Measurements from ENCODE around the gene MYO16.
"Not testable (repeated sequence)": the region's sequence is repeated elsewhere in the genome, so short reads cannot be mapped to it uniquely, and the experiment has no call there.

The MYO16 gene

DNA sequence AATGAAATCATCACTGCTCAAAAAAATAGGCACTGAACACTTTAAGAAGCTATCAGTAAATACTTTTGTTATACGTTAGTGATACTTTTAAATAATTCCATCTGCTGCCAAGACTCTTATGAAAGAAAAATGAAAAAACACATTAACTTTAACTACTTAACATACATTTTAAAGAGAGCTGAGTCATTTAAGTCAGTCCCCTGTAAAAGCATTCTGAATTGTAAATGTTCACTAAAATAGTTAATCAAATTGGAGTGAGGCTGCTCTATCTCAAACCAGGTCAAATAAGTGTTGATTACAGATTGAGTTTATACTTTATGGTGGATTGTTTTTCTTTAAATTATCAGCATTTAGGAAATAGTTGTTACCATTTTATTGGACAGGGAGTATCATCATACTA lies 274.2 kb downstream of the MYO16 start:
- DNase-seq = no peak

DNA sequence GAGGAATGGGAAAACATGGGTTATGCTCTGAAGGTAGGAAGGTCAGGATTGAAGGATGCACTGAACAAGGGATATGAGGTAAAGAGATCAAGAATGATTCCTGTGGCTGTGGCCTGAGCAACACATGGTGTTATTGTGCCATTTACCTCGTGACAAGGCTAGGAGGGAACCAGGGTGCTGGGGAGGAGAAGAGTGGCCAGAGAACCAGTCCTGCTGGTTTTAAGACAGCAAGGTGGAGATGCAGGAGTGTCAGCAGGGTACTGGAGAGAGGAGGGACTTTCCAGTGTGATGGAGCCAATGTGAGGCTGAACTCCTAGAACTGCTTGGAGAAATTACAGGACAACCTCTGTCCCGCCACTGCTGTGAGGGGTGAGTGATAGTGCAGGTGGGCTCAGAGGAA lies 282.4 kb downstream of the MYO16 start:
- no peak for DNase-seq

DNA sequence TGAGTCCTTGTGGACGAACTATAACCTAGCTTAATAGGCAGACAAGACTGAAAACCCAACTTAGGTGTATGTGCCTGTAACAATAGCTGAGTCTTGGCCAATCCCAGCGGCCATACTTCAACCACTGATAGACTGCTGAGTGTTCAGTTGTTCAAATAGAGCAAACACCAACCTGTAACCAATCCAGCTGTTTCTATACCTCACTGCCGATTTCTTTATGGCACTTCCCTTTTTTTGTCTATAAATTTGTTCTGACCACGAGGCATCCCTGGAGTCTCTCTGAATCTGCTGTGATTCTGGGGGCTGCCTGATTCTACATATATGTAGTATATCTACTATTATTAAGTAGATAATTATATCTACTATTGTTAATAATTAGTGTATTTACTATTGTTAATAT lies 284.3 kb downstream of the MYO16 start:
- not testable (repeated sequence) for DNase-seq

DNA sequence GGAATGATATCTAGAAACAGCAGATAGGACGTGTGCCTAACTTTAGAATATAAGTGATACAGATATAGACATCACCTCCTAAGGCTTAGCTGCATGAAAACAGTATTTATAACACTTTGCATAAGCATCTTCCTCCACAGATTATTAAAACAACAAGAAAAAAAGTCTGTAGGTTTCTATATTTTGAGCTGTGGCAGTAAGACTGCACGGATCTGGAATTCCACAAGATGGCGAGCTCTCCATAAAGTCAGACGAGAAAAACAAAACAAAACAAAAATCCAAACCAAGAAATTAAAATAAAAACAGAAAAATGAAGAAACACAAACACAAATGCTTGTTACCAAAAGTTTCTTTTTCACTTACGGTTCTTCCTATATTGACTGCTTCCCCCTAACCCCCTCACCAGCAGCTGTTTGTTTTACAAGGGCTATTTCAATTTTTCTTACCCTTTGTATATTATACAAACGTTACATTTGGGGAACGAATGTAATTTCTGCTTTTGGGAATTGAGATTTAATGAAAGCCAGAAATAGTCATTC lies 285.8 kb downstream of the MYO16 start:
- no peak for DNase-seq

DNA sequence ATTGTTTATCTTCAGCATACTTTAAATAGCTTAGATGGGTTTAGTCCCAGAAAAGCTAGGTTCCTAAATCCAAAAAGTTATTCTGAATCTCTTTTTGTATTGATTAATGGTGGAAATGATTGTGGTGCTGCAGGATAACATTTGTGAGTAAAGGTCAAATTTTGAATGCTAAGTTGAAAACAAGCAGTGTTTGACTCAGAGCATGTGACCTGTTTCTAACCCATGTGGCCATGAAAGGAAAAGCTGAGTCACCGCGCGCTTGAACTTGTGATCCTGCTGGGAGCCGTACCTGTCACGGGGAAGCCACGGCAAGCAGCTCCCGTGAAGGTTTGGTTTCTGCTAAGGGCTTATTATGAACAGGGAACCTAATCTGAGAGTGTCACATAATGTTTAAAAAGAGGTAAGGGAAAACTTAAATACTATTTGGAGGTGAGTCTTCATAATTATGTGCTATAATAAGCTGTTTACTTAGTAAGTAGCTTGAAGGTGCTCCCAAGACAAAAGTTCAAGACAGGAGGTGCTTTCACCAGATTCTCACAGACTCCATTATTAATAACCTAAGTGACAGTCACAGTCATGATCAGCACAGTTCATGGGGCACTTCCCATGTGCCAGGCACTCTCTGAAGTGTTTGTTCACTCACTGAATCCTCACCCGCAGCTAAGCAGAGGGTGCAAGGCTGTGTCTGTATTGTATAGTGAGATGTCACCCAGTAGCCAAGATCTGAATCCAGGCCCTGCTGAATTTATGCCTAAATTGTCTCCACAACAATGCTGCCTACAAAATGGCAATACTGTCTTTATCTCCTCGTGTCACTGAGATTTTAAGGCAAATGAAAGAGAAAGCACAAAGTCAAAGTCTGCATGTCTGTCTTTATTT lies 286.5 kb downstream of the MYO16 start:
- DNase-seq = peak; percentile 82 to 84

DNA sequence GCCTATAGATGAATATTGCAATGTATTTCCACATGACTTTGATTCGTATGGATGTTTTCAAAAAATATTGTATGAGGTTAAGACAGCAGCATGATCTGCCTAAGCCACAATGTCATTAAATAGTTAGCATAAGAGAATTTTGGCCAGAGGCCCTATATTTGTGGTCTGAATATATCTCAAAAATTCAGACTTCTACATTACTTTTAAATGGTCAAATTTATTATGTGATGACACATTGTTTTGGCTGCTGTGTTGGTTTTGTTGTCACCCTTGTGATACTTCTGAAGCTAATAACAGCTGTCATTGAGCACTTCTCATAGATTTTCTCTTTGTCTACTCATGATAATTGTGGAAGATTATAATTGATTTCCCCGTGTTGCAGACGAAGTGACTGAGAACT lies 288.2 kb downstream of the MYO16 start:
- DNase-seq = no peak

DNA sequence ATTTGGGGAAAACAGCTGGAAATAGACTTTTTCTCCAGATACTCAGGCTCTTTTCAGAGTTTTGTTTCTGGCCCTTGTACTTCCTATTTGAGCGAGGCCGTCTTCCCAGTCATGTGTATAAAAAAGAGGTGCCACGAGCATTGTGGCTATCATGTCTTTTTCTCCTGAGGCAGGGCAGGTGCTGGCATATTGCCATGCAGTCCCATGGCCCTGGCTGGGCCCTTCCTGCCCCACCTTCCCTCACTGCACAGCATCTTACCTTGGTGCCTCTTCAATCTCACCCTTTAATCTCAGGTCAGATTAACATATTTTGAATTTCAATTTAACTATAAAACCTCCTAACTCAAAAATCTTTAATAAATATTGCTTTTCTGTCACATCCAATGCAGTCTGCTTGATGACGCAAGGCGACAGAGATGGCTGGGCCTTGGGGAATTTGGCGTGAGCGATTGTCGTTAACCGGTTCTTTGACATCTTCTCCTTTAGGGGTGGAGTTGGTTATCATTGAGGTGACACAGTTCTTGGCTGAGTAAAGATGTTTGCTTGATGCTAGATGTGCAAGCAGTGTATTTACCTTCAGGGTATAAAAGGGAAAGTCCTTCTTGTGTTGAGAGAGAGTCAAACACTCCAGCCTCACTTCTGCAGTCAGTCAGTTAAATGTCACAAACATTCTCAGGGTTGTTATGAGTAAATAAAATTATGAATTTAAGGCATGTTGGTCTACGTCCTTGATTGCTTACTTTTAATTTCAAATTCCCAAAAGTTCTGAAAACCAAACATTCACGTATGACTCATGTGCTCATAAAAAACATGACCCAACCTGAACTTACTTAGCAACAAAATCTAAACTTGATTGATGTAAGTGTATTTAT lies 289.9 kb downstream of the MYO16 start:
- no peak for DNase-seq

DNA sequence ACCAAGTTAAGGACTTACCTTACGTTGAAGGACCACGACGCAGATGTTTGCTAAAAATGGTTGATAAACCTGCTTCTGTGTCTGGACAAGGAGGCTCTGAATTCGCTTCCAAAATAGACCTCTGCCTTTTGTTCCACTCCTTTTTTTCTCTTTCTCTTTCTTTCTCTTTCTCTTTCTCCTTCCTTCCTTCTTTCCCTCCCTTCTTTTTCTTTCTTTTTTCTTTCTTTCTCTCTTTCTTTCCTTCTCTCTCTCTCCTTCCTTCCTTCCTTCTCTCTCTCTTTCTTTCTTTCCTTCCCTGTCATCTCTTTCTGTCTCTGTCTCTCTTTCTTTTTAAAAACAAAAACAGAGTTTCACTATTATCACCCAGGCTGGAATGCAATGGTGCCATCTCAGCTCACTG lies 290.7 kb downstream of the MYO16 start:
- no peak for DNase-seq

DNA sequence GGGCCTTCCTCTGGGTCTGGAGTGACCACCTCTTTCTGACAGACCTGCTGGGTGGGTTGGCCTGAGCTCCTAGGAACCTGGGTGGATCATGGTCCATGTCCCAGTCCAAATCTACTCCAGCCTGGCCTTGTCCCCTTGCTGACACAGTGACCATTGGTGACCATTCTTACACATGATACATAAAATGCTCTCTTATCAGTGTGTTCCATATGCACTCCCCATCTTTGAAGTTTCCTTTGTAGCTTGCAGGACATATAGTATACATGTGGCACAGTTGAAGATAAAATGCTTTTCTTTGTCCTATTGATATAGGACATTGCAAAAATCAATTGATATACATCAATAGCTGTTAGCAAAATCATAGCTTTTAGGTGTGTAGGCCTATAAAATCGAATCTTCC lies 291.8 kb downstream of the MYO16 start:
- no peak for DNase-seq

DNA sequence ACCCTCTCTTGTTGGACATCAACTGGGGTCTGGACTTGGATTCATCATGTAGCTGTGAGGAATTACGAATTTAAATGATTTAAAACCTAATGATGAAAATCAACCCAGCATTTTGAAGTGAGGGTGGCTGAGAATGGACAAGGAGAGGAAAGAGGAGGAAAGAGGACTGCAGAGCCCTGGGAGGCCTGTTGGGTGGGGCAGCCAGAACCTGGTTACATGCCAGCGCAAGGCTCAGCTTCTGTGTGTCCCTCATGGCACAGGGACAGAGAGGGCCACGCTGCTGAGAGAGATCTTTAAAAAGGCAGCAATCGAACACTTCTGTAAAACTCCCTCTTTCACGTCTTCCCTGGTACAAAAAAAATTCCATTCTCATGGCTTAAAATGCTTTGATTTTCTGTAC lies 292.7 kb downstream of the MYO16 start:
- DNase-seq = no peak

DNA sequence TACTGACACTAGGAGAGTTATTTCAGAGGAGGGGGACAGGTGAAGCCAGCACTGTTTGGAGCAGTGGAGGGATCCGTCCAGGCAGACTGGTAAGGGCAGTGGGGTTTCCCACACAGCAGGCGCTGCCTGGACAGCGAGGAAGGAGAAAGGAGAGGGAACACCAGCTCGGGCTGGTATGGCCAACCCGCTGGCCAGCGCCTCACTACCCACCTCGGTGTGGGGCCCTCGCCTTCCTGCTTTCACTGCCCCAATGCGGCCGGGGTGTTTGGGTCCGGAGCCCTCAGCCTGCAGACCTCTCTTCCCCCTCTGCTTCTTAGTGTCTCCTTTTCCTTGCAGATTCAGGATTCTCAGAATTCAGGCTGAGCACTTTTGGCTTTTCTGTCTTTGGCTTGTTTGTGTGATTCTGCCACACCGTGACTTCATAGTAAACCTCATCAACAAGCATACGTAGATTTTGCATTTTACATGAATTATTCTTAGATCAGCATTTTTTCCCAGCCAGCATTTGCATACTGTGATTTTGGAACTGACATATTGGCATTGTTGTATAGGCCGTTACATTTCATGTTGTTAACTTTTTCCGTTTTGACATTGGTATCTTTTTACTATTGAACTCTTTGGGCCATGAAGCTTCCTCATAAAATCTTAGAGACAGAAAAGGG lies 294.1 kb downstream of the MYO16 start:
- no peak for DNase-seq

DNA sequence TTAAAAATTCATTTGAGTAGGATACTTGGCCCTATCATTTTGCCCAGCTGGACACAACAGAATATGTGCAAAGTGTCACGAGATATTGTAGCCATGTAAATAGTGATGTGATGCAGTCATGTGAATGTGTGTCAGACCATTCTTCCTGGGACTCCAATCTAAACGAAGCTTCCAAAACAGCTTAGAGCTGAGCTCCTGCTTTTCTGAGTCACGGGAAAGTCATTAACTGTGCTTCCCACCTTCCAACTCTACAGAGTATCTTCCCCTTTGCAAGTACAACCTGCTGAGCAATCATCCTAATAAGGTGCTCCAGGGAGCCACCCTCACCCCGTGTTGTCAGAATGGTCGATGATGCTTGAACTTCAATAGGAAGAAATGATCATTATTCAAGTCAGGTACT lies 294.7 kb downstream of the MYO16 start:
- no peak for DNase-seq

DNA sequence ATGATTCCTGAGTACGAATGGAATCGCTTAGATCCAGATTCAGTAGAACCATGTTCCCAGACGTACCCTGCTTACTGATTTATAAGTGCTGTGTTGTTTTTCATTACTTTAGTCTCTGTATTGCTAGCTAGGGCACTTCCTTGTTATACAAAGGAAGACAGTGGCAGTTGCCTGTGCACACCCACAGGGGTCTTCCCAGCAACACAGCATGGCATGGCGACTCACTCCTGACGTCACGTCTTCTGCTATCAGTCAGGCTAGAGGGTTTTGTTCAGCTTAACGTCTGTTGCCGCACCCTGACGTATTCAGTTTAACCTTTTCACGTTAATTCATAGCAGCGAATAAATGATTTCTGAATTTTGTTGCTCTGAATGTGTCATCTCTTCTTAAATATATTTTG lies 295.1 kb downstream of the MYO16 start:
- DNase-seq = no peak

DNA sequence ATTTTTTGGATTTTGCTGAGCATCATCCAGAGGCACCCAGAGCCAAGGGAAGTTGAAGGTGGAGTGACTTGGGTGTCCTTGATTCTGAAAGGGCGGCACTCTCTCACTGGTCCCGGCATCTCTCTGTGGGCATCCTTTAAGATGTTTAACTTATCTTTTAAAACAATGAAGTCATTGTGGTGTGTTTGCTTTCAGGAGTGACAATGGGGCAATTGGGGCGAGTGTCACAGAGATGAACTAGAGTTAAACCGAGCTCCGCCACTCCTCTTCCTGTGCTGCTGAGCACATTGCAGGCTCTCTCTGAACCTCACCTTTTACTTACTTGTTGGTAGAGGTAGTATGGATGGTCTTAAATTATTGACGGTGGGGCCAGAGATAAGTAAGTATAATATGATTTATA lies 295.7 kb downstream of the MYO16 start:
- no peak for DNase-seq

DNA sequence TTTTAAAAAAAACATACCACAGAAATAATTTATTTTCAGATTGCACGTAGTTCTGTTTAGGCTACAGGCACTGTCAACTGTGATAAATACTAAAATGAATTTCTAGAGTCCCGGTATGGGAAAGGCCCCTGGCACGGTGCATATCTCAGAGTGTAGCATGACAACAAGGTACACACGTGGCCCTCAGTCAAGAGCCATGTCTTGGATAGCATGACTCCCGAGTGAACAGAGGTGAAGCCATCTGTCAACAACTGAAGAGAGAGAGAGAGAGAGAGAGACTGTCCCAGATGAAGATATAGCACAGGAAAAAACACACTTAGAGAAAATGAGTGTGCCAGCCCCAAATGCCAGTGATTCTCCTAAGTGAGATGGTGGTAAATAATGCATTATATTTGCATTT lies 297.5 kb downstream of the MYO16 start:
- no peak for DNase-seq

DNA sequence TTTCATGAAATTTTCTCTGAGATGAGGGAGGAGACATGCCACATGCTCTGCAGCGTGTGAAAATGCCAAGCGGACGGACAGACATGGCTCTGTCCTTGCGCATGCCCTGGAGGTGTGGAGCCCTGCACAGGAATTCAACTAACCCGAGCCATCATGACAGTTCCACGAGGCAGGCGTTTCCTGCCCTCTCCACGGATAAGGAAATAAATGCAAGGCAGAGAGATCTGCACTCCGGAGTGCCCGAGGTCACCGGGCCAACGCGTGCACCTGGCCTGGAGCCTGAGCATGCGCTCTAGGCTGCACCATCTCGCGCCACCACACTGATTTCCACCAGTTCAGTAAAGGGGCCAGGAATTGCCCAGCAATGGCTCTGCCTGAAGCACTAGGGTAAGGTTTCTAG lies 298.2 kb downstream of the MYO16 start:
- no peak for DNase-seq

DNA sequence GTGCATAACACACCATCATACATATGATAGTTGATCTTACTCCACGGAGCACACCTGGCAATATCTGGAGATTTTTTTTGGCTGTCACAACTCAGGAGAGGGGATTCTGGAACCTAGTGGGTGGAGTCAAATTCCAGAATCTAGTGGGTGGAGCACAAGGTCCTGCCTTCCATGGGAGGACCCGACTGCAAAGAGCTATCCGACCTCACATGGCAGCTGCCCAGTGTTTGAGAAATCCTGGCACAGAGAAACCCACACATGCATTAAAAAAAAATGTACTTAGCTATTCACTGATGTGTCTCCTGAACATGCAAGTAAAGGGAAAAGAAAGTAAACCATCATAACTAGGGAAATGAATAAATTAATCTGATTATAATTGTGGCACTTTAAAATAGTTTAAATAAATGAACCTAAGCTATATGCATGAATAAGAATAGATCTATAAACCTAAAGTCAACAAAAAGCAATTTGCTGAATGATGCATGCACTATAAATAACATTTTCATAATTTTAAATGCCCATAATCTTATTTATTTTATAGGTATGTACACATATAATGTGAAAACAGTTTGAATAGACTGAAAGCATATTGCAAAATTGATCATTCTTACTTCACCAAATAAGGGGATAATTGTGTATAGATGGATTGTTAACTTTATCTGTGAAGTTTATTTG lies 300.3 kb downstream of the MYO16 start:
- DNase-seq = no peak

DNA sequence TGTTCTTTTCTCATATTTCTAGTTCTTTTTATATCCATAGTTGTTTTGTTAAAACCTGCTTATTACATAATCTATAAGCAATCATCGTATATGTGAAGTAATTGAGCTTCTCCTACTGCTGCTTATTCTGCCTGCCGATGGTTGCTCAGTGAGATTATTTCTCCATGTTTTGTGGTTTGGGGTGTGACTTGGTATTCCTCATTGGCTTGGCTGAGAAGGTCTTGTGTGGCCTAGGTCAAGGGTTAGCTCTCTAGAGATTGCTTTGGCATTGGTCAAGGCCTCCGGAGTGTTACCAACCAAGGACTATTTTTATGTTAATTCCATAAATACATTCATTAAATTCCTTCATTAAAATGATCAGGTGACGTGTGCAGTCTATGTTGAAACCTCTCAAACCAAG lies 302.8 kb downstream of the MYO16 start:
- no peak for DNase-seq

DNA sequence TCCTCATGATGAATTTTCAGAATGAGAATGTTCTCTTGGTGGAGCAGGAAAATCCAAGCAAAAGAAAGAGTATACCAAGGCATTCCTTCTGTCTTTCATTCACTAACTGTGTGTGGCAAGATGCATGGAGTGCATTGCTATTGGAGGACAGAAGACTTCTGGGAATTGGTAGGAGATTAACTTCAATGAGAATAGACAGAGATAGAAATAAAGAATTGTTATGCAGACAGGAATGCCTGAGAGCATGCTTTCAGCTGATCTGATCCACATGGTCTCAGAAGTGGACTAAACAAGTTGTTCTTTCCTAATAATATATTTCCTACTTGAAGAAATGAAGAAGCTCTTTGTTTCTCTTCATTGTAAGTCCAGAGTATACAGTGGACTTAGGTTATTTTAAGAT lies 303.6 kb downstream of the MYO16 start:
- no peak for DNase-seq

DNA sequence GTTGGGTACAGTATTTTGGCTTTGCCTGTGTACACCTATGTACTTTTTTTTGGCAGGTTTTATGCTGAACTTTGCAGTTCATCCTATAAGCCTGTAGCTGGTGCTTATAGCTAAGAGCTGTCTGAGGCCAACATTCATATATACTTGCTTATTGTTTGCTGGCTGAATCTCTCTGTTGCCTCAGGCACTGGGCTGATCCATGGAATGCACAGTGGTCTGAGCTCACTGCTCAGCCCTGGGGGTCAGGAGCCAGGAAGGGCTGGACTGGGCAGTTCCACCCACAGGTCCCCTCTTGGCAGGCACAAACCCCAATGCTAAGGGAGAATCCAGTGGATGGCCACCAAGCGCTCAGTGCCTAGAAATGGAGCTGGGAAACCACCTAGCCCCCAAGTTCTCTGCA lies 308.7 kb downstream of the MYO16 start:
- DNase-seq = no peak

DNA sequence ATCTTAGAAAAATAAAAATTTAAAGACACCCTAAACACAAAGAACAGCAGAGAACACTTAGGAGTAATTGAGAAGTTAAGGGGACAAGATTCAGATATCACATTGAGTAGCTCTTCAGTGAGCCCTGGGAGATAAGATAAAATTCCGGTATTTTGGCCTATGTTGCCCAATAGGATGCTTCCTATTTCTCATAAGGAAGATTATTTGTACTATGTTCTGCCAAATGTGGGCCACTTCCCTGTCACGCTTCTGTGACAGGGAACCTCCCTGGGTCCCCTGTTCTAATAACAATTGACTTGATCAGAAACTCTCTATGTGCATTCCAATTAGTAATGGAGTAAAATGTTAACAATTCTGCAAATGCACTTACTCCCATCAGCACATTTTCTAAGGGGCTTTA lies 310.7 kb downstream of the MYO16 start:
- no peak for DNase-seq

DNA sequence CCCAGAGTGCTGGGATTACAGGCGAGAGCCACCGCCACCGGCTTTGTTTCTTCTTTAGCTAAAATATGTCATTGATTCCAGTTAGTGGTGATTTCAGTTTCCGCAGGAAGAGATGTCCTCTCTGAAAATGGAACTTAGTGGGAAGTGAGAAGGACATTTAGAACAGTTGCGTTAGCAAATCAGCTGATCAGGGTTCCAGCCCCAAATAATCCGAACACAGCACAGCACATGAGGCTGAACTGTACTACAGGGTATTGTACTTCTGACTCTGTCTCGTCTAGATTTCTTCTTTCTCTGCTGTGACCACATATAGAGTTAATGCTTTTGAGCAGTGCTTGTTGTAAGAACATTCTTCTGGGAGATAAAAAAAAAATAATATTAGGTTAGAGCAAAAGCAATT lies 314.4 kb downstream of the MYO16 start:
- no peak for DNase-seq

DNA sequence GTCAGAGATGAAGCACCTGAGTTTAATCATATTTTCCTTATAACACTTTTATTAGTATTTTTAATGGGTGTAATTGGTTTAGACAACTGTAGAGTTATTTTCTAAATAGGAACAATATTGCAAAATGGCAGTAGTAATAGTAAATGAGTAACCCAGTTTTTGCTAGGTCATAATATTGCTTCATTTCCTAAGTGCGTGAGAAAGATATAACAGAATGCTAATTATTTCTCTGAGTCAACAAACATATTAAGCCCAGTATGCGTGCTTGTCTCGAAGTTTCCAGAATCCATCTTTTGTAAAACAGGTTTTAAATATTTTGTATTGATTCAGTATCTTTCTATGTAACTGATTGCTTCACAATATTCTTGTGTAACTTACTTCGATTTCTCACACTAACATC lies 315.3 kb downstream of the MYO16 start:
- no peak for DNase-seq
